A549 (cell line): ENCODE data around the gene ELMOD1. TPM values are rescaled to one million over a fixed set of nuclear protein-coding genes. Genes with fewer than 3 reads are reported as not detected.

Experiments used
- ATAC-seq, 2 experiments: fragments of 200-7000 bp in 1 of 2; fragments of >200 bp in 1 of 2; cut with Nextera tagmentation in 1 of 2; cut with Tn5 transposase in 1 of 2; 3 replicates each; pipeline versions ENCODE4 v1.8.0 to v1.9.1; 2018 to 2020; ENCODE audit warnings: mild to moderate bottlenecking in 1 of 2, moderate library complexity in 1 of 2
- CTCF ChIA-PET: fragments of 300-600 bp; sonication (Branson Sonifier 250); formaldehyde crosslinking; extraction: SDS; loops from one replicate; lab custom pipeline; 2021; ENCODE audit warnings: antibody characterized with exemption, inconsistent platforms; lab: Yijun Ruan, JAX
- POLR2A ChIA-PET: fragments of 350-600 bp; formaldehyde crosslinking; extraction: SDS; loops from one replicate; lab custom pipeline; 2021; ENCODE audit warnings: antibody characterized with exemption, inconsistent platforms; lab: Yijun Ruan, JAX
- DNase-seq, 2 experiments: peaks; one replicate each; pipeline versions ENCODE4 v3.0.0 to v3.0.0-alpha.2; 2011 to 2016; ENCODE audit warnings: low read depth in 1 of 2, low spot score in 1 of 2
- FAIRE-seq: peaks from 2 replicates; lab custom pipeline; 2011; peaks lifted over from hg19 to GRCh38; lab: Jason Lieb, UNC
- H3K27ac ChIP-seq, 2 experiments: fragments of >200 bp; sonication (Bioruptor Twin); formaldehyde crosslinking; 3 replicates each; pipeline ENCODE4 v1.5.1; 2016 to 2017
- H3K4me1 ChIP-seq: fragments of >200 bp; sonication (Bioruptor Twin); formaldehyde crosslinking; 3 replicates; pipeline ENCODE4 v1.6.1; 2016
- H3K4me2 ChIP-seq: fragments of >200 bp; sonication (Bioruptor Twin); formaldehyde crosslinking; 3 replicates; pipeline ENCODE4 v1.6.1; 2016
- H3K4me3 ChIP-seq: fragments of >200 bp; sonication (Bioruptor Twin); formaldehyde crosslinking; 3 replicates; pipeline ENCODE4 v1.5.1; 2016
- H3K9me3 ChIP-seq: fragments of >200 bp; sonication (Bioruptor Twin); formaldehyde crosslinking; 3 replicates; pipeline ENCODE4 v1.6.1; 2016
- BHLHE40 ChIP-seq: IDR thresholded peaks from 2 replicates; pipeline ENCODE4 v1.6.1; 2012; ENCODE audit warnings: low read depth, low read length, inconsistent platforms
- CBX2 ChIP-seq: fragments of 200-600 bp; sonication (generic); IDR thresholded peaks from 2 replicates; pipeline ENCODE4 v1.6.1; 2016; ENCODE audit warnings: low read depth, mild to moderate bottlenecking, borderline replicate concordance
- CEBPB ChIP-seq, 2 experiments: fragments of >200 bp in 1 of 2; sonication (Bioruptor Twin) in 1 of 2; formaldehyde crosslinking in 1 of 2; IDR thresholded peaks; 2 replicates each; pipeline ENCODE4 v1.6.1; 2012 to 2016
- EHMT2 ChIP-seq: fragments of 200-600 bp; sonication (generic); IDR thresholded peaks from 2 replicates; pipeline ENCODE4 v1.6.1; 2016; ENCODE audit warnings: antibody characterized with exemption, low read depth, mild to moderate bottlenecking, moderate library complexity
- FOSB ChIP-seq: fragments of 250-450 bp; sonication (Bioruptor Pico); IDR thresholded peaks from 2 replicates; pipeline ENCODE4 v1.5.0; 2020; ENCODE audit warnings: mild to moderate bottlenecking, moderate library complexity
- FOSL2 ChIP-seq, 2 experiments: fragments of 450-650 bp in 1 of 2; fragments of >200 bp in 1 of 2; sonication (Bioruptor Twin) in 1 of 2; formaldehyde crosslinking; IDR thresholded peaks; 2 replicates each; pipeline versions ENCODE4 v1.5.0 to v1.6.1; 2016 to 2020; ENCODE audit warnings: mild to moderate bottlenecking in 1 of 2, moderate library complexity in 1 of 2
- GATA3 ChIP-seq: IDR thresholded peaks from 2 replicates; pipeline ENCODE4 v1.6.1; 2012; ENCODE audit warnings: borderline replicate concordance
- HDAC2 ChIP-seq: fragments of 200-600 bp; sonication (generic); IDR thresholded peaks from 2 replicates; pipeline ENCODE4 v1.6.1; 2016
- JUNB ChIP-seq: fragments of >200 bp; sonication (Bioruptor Twin); formaldehyde crosslinking; IDR thresholded peaks from 2 replicates; pipeline ENCODE4 v1.6.1; 2016
- KDM1A ChIP-seq: fragments of 200-600 bp; sonication (generic); IDR thresholded peaks from 2 replicates; pipeline ENCODE4 v1.6.1; 2016; ENCODE audit warnings: low read depth, mild to moderate bottlenecking
- KDM5A ChIP-seq: fragments of 200-600 bp; sonication (generic); IDR thresholded peaks from 2 replicates; pipeline ENCODE4 v1.6.1; 2016; ENCODE audit warnings: antibody characterized with exemption, mild to moderate bottlenecking
- MYC ChIP-seq: IDR thresholded peaks from 2 replicates; pipeline ENCODE4 v1.6.1; 2012; ENCODE audit warnings: mild to moderate bottlenecking, inconsistent platforms, low read length, improper control_type of control experiment, borderline replicate concordance
- NFE2L2 ChIP-seq: fragments of 150-350 bp; conservative IDR thresholded peaks from 2 replicates; pipeline ENCODE4 v1.6.1; 2014; ENCODE audit warnings: low read length
- NR3C1 ChIP-seq: fragments of >200 bp; sonication (Bioruptor Twin); formaldehyde crosslinking; IDR thresholded peaks from 3 replicates; pipeline ENCODE4 v1.6.1; 2017
- PHF8 ChIP-seq: fragments of 200-600 bp; sonication (generic); IDR thresholded peaks from 2 replicates; pipeline ENCODE4 v1.6.1; 2016; ENCODE audit warnings: low read depth, mild to moderate bottlenecking, antibody characterized with exemption, moderate library complexity, borderline replicate concordance
- POLR2A ChIP-seq: IDR thresholded peaks from 2 replicates; pipeline ENCODE4 v1.6.1; 2012; ENCODE audit warnings: mild to moderate bottlenecking, low read length
- RAD21 ChIP-seq, 2 experiments: fragments of >200 bp in 1 of 2; sonication (Bioruptor Twin) in 1 of 2; formaldehyde crosslinking in 1 of 2; IDR thresholded peaks in 1 of 2; conservative IDR thresholded peaks in 1 of 2; 2 replicates in 1 of 2; 3 replicates in 1 of 2; pipeline ENCODE4 v1.6.1; 2012 to 2018; ENCODE audit warnings: inconsistent platforms in 1 of 2
- RCOR1 ChIP-seq: fragments of 150-350 bp; IDR thresholded peaks from 2 replicates; pipeline ENCODE4 v1.6.1; 2014; ENCODE audit warnings: antibody characterized with exemption, low read length, low read depth
- RNF2 ChIP-seq: fragments of 200-600 bp; sonication (generic); IDR thresholded peaks from 2 replicates; pipeline ENCODE4 v1.6.1; 2016; ENCODE audit warnings: low read depth, mild to moderate bottlenecking, antibody characterized with exemption, moderate library complexity, borderline replicate concordance
- SMC3 ChIP-seq: fragments of >200 bp; sonication (Bioruptor Twin); formaldehyde crosslinking; IDR thresholded peaks from 3 replicates; pipeline ENCODE4 v1.6.1; 2018; ENCODE audit warnings: inconsistent platforms
- SREBF2 ChIP-seq: fragments of 450-650 bp; IDR thresholded peaks from 2 replicates; pipeline ENCODE4 v1.6.1; 2014; ENCODE audit warnings: mild to moderate bottlenecking, moderate library complexity
- ZFP36 ChIP-seq: fragments of 450-650 bp; IDR thresholded peaks from 2 replicates; pipeline ENCODE4 v1.6.1; 2014; ENCODE audit warnings: borderline replicate concordance; ENCODE audit not compliant: partially characterized antibody
- ZNF302 ChIP-seq: fragments of 250-450 bp; sonication (Bioruptor Pico); IDR thresholded peaks from 2 replicates; pipeline ENCODE4 v1.9.0; 2021; ENCODE audit warnings: inconsistent platforms, mild to moderate bottlenecking, moderate library complexity
- ZSCAN20 ChIP-seq: fragments of 250-450 bp; sonication (Bioruptor Pico); IDR thresholded peaks from 2 replicates; pipeline ENCODE4 v1.8.0; 2022; ENCODE audit warnings: mild to moderate bottlenecking, moderate library complexity
- WGBS: methylation state at CpG from one replicate; pipeline ENCODE4 v1.1.6; 2017; ENCODE audit errors: missing lambda C conversion rate; 5-methylcytosine and 5-hydroxymethylcytosine counted together
- polyA plus RNA-seq, 4 experiments: library from polyadenylated mRNA; depleted of rRNA in 3 of 4; stranded (reverse); fragments of >200 nt; fragmentation: RNase III in 1 of 4; extraction: RNeasy Plus Mini Kit Qiagen cat#74134 plus additional on column Dnase treatment in 1 of 4; gene quantifications; 2 replicates in 3 of 4; 3 replicates in 1 of 4; pipeline ENCODE4 v1.2.3, GENCODE V29; 2011 to 2017
- TF ChIP-seq, protein P1 (sequence below): fragments of 450-650 bp; IDR thresholded peaks from 2 replicates; pipeline ENCODE4 v1.6.1; 2014; ENCODE audit warnings: antibody characterized with exemption
- TF ChIP-seq, protein P2 (sequence below): IDR thresholded peaks from 2 replicates; pipeline ENCODE4 v1.6.1; 2012
- TF ChIP-seq, protein P3 (sequence below): fragments of 150-350 bp; IDR thresholded peaks from 2 replicates; pipeline ENCODE4 v1.6.1; 2014; ENCODE audit warnings: low read depth, mild to moderate bottlenecking, low read length
- TF ChIP-seq, protein P4 (sequence below): fragments of >200 bp; sonication (Bioruptor Twin); formaldehyde crosslinking; IDR thresholded peaks from 3 replicates; pipeline ENCODE4 v1.5.1; 2016
- TF ChIP-seq, protein P5 (sequence below): fragments of >200 bp; sonication (Bioruptor Twin); formaldehyde crosslinking; IDR thresholded peaks from 2 replicates; pipeline ENCODE4 v1.6.1; 2016
- TF ChIP-seq, protein P6 (sequence below): fragments of 250-450 bp; sonication (Bioruptor Pico); IDR thresholded peaks from 2 replicates; pipeline ENCODE4 v1.5.0; 2020; ENCODE audit warnings: low read depth, mild to moderate bottlenecking, moderate library complexity

ELMOD1 gene
- polyA plus RNA-seq, 2 of the 4 experiments (the other 2 are of a cell fraction) = 0.04 to 0.08 TPM

DNA sequence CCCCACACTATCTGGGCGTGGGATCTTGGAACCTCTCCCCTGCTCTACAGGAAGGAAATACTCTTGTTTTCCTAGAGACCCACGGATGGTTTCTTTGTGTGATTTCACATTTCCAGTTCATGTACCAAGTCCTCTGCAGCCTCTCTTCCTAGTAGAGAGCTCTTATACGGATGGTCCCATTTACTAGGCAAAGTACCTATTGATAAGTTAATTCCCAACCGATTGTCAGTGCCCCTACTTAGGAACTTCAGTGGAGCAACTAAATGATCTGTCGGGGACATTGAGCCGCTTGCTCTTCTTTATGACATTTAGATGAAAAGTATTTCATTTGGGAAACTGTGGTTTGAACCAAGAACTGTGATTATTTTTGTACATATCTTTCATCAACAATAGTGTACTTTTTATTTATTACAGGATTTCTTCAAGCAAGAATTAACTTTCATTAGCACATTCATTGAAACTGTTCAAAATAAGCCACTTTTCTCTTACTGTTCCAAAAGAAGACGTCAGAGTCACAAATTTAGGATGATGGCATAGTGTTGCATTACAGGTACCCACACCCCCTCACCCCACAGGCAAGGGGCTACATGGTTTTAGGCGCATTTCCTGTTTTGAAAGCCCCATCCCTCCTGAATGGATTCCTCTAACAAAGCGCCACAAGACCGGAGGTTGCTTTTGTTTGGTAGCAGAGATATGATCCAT lies 34.2 kb downstream of the ELMOD1 start:
- WGBS = 33% methylated on average over 10 of the region's 10 CpGs
- H3K27ac ChIP-seq = no peak overlapping the region
- ChIA-PET CTCF (interaction anchor here (0.5 kb wide), 1 partner anchor 204 kb away, joined by 3 read pairs; no protein-coding TSS in a partner anchor), POLR2A (no interaction called here)
- no peak overlapping the region for H3K4me3 ChIP-seq
- no peaks in the 10 kb centered on the region for H3K4me1 ChIP-seq
- no peak overlapping the region for H3K4me2 ChIP-seq
- DNase-seq (no peak), ATAC-seq (no peak), FAIRE-seq (no peak)
- no peak for TF ChIP-seq JUNB
- TF ChIP-seq NFE2L2 = no peak
- TF ChIP-seq, protein P1, sequence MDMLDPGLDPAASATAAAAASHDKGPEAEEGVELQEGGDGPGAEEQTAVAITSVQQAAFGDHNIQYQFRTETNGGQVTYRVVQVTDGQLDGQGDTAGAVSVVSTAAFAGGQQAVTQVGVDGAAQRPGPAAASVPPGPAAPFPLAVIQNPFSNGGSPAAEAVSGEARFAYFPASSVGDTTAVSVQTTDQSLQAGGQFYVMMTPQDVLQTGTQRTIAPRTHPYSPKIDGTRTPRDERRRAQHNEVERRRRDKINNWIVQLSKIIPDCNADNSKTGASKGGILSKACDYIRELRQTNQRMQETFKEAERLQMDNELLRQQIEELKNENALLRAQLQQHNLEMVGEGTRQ = no peak
- TF ChIP-seq MYC = no peak
- no peak for TF ChIP-seq HDAC2
- no peak for TF ChIP-seq RCOR1
- TF ChIP-seq NR3C1 = no peak
- no peak for TF ChIP-seq CEBPB (IDR thresholded peaks at IDR 0.05)
- TF ChIP-seq, protein P2, sequence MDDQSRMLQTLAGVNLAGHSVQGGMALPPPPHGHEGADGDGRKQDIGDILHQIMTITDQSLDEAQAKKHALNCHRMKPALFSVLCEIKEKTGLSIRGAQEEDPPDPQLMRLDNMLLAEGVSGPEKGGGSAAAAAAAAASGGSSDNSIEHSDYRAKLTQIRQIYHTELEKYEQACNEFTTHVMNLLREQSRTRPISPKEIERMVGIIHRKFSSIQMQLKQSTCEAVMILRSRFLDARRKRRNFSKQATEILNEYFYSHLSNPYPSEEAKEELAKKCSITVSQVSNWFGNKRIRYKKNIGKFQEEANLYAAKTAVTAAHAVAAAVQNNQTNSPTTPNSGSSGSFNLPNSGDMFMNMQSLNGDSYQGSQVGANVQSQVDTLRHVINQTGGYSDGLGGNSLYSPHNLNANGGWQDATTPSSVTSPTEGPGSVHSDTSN = no peak
- no peak for TF ChIP-seq RAD21 (conservative IDR thresholded peaks at IDR 0.05 in 1 of 2, IDR thresholded peaks at IDR 0.05 in 1 of 2)
- TF ChIP-seq PHF8 = no peak
- TF ChIP-seq RNF2 = no peak
- TF ChIP-seq GATA3 = no peak
- no peak for TF ChIP-seq EHMT2
- TF ChIP-seq FOSB (CRISPR knock-in tag) = no peak
- TF ChIP-seq ZSCAN20 (CRISPR knock-in tag) = no peak
- TF ChIP-seq KDM1A = no peak
- no peak for TF ChIP-seq FOSL2 (IDR thresholded peaks at IDR 0.05)
- TF ChIP-seq FOSL2 (CRISPR knock-in tag; IDR thresholded peaks at IDR 0.05) = no peak
- TF ChIP-seq, protein P3, sequence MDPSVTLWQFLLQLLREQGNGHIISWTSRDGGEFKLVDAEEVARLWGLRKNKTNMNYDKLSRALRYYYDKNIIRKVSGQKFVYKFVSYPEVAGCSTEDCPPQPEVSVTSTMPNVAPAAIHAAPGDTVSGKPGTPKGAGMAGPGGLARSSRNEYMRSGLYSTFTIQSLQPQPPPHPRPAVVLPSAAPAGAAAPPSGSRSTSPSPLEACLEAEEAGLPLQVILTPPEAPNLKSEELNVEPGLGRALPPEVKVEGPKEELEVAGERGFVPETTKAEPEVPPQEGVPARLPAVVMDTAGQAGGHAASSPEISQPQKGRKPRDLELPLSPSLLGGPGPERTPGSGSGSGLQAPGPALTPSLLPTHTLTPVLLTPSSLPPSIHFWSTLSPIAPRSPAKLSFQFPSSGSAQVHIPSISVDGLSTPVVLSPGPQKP = no peak
- TF ChIP-seq BHLHE40 = no peak
- no peaks in the 10 kb centered on the region for H3K9me3 ChIP-seq

DNA sequence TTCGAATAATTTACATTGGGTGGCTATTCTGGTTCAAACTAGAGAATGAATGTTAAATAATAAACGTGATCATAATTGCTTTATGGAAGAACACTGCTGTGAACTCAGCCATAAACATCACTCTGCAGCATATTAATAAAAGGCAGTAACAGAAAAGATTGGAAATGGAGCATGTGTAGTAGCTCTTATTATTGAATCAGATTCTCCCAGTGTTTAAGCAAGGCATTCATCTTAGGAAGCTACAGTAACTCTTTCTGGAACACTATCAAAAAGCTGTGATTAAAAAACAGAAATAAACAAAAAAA lies 34.7 kb downstream of the ELMOD1 start:
- CTCF ChIA-PET = no interaction called here
- H3K4me1 ChIP-seq = no peaks in the 10 kb centered on the region
- 7% methylated on average over 2 of the region's 2 CpGs for WGBS
- H3K9me3 ChIP-seq = no peaks in the 10 kb centered on the region
- DNase-seq = no peak
- H3K27ac ChIP-seq = no peak overlapping the region
- POLR2A ChIA-PET = no interaction called here
- H3K4me3 ChIP-seq = no peak overlapping the region
- FAIRE-seq = no peak
- H3K4me2 ChIP-seq = no peak overlapping the region
- ATAC-seq = no peak
- no peak for TF ChIP-seq POLR2A
- TF ChIP-seq JUNB = no peak
- TF ChIP-seq RCOR1 = no peak
- TF ChIP-seq FOSB (CRISPR knock-in tag) = no peak
- TF ChIP-seq, protein P4, sequence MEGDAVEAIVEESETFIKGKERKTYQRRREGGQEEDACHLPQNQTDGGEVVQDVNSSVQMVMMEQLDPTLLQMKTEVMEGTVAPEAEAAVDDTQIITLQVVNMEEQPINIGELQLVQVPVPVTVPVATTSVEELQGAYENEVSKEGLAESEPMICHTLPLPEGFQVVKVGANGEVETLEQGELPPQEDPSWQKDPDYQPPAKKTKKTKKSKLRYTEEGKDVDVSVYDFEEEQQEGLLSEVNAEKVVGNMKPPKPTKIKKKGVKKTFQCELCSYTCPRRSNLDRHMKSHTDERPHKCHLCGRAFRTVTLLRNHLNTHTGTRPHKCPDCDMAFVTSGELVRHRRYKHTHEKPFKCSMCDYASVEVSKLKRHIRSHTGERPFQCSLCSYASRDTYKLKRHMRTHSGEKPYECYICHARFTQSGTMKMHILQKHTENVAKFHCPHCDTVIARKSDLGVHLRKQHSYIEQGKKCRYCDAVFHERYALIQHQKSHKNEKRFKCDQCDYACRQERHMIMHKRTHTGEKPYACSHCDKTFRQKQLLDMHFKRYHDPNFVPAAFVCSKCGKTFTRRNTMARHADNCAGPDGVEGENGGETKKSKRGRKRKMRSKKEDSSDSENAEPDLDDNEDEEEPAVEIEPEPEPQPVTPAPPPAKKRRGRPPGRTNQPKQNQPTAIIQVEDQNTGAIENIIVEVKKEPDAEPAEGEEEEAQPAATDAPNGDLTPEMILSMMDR = no peak
- TF ChIP-seq, protein P1 = no peak
- no peak for TF ChIP-seq SMC3
- TF ChIP-seq, protein P5, sequence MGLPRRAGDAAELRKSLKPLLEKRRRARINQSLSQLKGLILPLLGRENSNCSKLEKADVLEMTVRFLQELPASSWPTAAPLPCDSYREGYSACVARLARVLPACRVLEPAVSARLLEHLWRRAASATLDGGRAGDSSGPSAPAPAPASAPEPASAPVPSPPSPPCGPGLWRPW = no peak
- no peak for TF ChIP-seq KDM5A
- TF ChIP-seq SREBF2 = no peak
- no peak for TF ChIP-seq ZNF302 (CRISPR knock-in tag)
- TF ChIP-seq, protein P6, sequence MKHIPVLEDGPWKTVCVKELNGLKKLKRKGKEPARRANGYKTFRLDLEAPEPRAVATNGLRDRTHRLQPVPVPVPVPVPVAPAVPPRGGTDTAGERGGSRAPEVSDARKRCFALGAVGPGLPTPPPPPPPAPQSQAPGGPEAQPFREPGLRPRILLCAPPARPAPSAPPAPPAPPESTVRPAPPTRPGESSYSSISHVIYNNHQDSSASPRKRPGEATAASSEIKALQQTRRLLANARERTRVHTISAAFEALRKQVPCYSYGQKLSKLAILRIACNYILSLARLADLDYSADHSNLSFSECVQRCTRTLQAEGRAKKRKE = no peak
- TF ChIP-seq CBX2 = no peak
- TF ChIP-seq, protein P2 = no peak
- TF ChIP-seq PHF8 = no peak
- no peak for TF ChIP-seq ZFP36
